GM13977 (cell line): ENCODE data around the gene DZIP3.

ENCODE experiments used
- DNase-seq: peaks from one replicate; pipeline ENCODE4 v3.0.0; 2012; ENCODE audit warnings: low spot score
- CTCF ChIP-seq: IDR thresholded peaks from 2 replicates; pipeline ENCODE4 v1.5.1; 2012; ENCODE audit warnings: mild to moderate bottlenecking, control low read depth; ENCODE audit not compliant: insufficient read depth; ENCODE audit errors: extremely low read depth, missing control alignments
- in situ Hi-C: fragments of 300-500 bp; cut with MboI; formaldehyde crosslinking; loops from one replicate; pipeline ENCODE4 v1.12.0; 2022; ENCODE audit warnings: low sequenced_read_pairs, low pct_unique_long_range_greater_than_20kb, mixed read lengths, inconsistent platforms; ENCODE audit not compliant: unreplicated experiment

The DZIP3 gene

GRCh38 chr3:108589081-108589997, at the start of gene DZIP3, which contains the start of gene CIP2A:
TSS of gene DZIP3 (plus strand) at chr3:108589722. CDS start at chr3:108605407, 15,685 bp downstream.
TSS of gene CIP2A (minus strand) at chr3:108589438. CDS start at chr3:108589375, 63 bp downstream.
- in situ Hi-C loops: no loop called here
- DNase-seq: peak; percentile 81
- no peak for TF ChIP-seq CTCF

- in situ Hi-C loops: no loop called here
- DNase-seq: no peak
- TF ChIP-seq CTCF: no peak
These were observed 43.3 kb upstream of the DZIP3 start for GRCh38 chr3:108546247-108546646.

- DNase-seq: no peak
- in situ Hi-C loops: no loop called here
- TF ChIP-seq CTCF: no peak
These were observed 42.8 kb upstream of the DZIP3 start for GRCh38 chr3:108546692-108547091.

GRCh38 chr3:108548304-108548703, 41.2 kb upstream of the DZIP3 start:
- TF ChIP-seq CTCF: no peak
- in situ Hi-C loops: no loop called here
- DNase-seq: no peak

GRCh38 chr3:108548886-108549285, 40.6 kb upstream of the DZIP3 start:
- no peak for DNase-seq
- in situ Hi-C loops: no loop called here
- TF ChIP-seq CTCF: no peak

GRCh38 chr3:108552267-108553159, 37.0 kb upstream of the DZIP3 start:
- in situ Hi-C loops: loop anchor here (10.0 kb wide), 1 partner anchor 58 kb away; no protein-coding TSS in a partner anchor
- no peak for DNase-seq
- peak; percentile 53 for TF ChIP-seq CTCF
